ENCODE measurements around the gene DYNC1LI1.

The DYNC1LI1 gene

DNA sequence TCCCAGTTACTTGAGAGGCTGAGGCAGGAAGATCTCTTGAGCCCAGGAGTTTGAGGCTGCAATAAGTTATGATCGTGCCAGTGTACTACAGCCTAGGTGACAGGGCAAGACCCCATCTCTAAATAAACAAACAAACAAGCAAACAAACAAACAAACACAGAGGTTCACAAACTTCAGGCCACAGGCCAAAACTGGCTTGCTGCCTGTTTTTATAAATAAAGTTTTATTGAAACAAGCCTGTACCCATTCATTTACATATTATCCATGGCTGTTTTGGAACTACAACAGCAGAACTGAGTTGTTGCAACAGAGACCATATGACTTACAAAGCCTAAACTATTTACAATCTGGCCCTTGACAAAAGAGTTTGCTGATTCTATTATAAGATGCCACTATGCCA is 6.5 kb downstream of the DYNC1LI1 start:
- peaks cover 22% of the 10 kb centered on the region; the same call in 1 of the 2 replicates for H4K20me1 ChIP-seq (ENCODE audit: insufficient read depth, low read length)
- no peaks in the 10 kb centered on the region for H3K27me3 ChIP-seq (ENCODE audit: insufficient read depth, low read length, poor library complexity)
- no peak overlapping the region for H3K9ac ChIP-seq (ENCODE audit: low read depth, low read length)
- TF ChIP-seq CTCF (IDR thresholded peaks at IDR 0.05; ENCODE audit: borderline replicate concordance, extremely low read depth, low read length, poor library complexity, severe bottlenecking) (no peak), EZH2 (IDR thresholded peaks at IDR 0.05; ENCODE audit: borderline replicate concordance, low read depth, low read length, severe bottlenecking) (no peak)
- DNase-seq (no peak), ATAC-seq (ENCODE audit: insufficient read depth, low read depth) (no peak)
- peaks cover 99% of the 10 kb centered on the region for H3K79me2 ChIP-seq (ENCODE audit: insufficient read depth, low read length)
- H3K9me3 ChIP-seq (ENCODE audit: insufficient read depth, low read length, severe bottlenecking): no peaks in the 10 kb centered on the region
- H3K27ac ChIP-seq (ENCODE audit: low read length): no peak overlapping the region
- no peak overlapping the region for H3K4me3 ChIP-seq (ENCODE audit: low read depth in 1 of 2, low read length in 2 of 2)
- no peak overlapping the region for H2AFZ ChIP-seq (ENCODE audit: low read depth, low read length)
- H3K36me3 ChIP-seq (ENCODE audit: insufficient read depth, low read length): peaks cover 26% of the 10 kb centered on the region
- H3K4me2 ChIP-seq (ENCODE audit: insufficient read depth, low read length): no peak overlapping the region
- peaks cover 43% of the 10 kb centered on the region for H3K4me1 ChIP-seq (ENCODE audit: insufficient read depth, low read length)

DNA sequence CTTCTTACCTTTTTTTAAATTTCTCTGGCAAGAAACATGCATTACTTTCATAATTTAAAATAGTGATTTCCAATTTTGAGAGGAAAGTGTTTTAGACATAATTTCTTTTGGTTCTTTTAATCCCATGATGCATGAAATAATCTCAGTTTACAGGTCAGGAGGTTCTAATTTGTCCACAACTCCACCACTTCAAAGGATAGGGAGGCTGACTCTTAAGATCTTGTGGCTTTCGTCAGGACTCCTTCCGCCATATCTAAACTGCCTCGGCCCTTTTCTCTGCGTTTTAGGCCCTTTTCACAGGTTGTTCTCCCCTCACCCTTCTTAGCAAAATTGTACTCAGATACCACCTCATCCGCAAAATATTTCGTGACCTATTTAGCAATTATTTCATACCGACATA is 8.0 kb downstream of the DYNC1LI1 start:
- Histone ChIP-seq H2AFZ (ENCODE audit: low read depth, low read length) (no peak overlapping the region), H3K36me3 (ENCODE audit: insufficient read depth, low read length) (peaks cover 24% of the 10 kb centered on the region), H3K4me2 (ENCODE audit: insufficient read depth, low read length) (no peak overlapping the region), H3K27ac (ENCODE audit: low read length) (no peak overlapping the region), H3K27me3 (ENCODE audit: insufficient read depth, low read length, poor library complexity) (no peaks in the 10 kb centered on the region), H3K9ac (ENCODE audit: low read depth, low read length) (no peak overlapping the region), H4K20me1 (ENCODE audit: insufficient read depth, low read length) (peaks cover 22% of the 10 kb centered on the region; the same call in 1 of the 2 replicates), H3K4me3 (ENCODE audit: low read depth in 1 of 2, low read length in 2 of 2) (no peak overlapping the region), H3K9me3 (ENCODE audit: insufficient read depth, low read length, severe bottlenecking) (no peaks in the 10 kb centered on the region), H3K79me2 (ENCODE audit: insufficient read depth, low read length) (peaks cover 99% of the 10 kb centered on the region), H3K4me1 (ENCODE audit: insufficient read depth, low read length) (peaks cover 28% of the 10 kb centered on the region)
- TF ChIP-seq EZH2 (IDR thresholded peaks at IDR 0.05; ENCODE audit: borderline replicate concordance, low read depth, low read length, severe bottlenecking) (no peak), CTCF (IDR thresholded peaks at IDR 0.05; ENCODE audit: borderline replicate concordance, extremely low read depth, low read length, poor library complexity, severe bottlenecking) (no peak)
- ATAC-seq (ENCODE audit: insufficient read depth, low read depth): no peak
- DNase-seq: no peak

GRCh38 chr3:32557640-32558352 is 12.9 kb downstream of the DYNC1LI1 start:
- TF ChIP-seq EZH2 (IDR thresholded peaks at IDR 0.05; ENCODE audit: borderline replicate concordance, low read depth, low read length, severe bottlenecking) (no peak), CTCF (IDR thresholded peaks at IDR 0.05; ENCODE audit: borderline replicate concordance, extremely low read depth, low read length, poor library complexity, severe bottlenecking) (no peak)
- Histone ChIP-seq H3K27me3 (ENCODE audit: insufficient read depth, low read length, poor library complexity) (no peaks in the 10 kb centered on the region), H3K27ac (ENCODE audit: low read length) (no peak overlapping the region), H3K4me2 (ENCODE audit: insufficient read depth, low read length) (no peak overlapping the region), H2AFZ (ENCODE audit: low read depth, low read length) (no peak overlapping the region), H3K4me3 (ENCODE audit: low read depth in 1 of 2, low read length in 2 of 2) (no peak overlapping the region), H3K9ac (ENCODE audit: low read depth, low read length) (no peak overlapping the region), H3K79me2 (ENCODE audit: insufficient read depth, low read length) (peaks cover 99% of the 10 kb centered on the region), H3K9me3 (ENCODE audit: insufficient read depth, low read length, severe bottlenecking) (no peaks in the 10 kb centered on the region), H3K36me3 (ENCODE audit: insufficient read depth, low read length) (no peaks in the 10 kb centered on the region), H3K4me1 (ENCODE audit: insufficient read depth, low read length) (peaks cover 6% of the 10 kb centered on the region; the same call in 1 of the 2 replicates), H4K20me1 (ENCODE audit: insufficient read depth, low read length) (peaks cover 44% of the 10 kb centered on the region)
- ATAC-seq (ENCODE audit: insufficient read depth, low read depth) (no peak), DNase-seq (no peak)
